Activated gamma-delta T cell treated with anti-CD3 and anti-CD28 coated beads, Interleukin-2, amount 50 U/mL, for 16 hours (primary cell): Measurements from ENCODE around the gene LSAMP.
"Not testable (repeated sequence)": the region's sequence is repeated elsewhere in the genome, so short reads cannot be mapped to it uniquely, and the experiment has no call there.

ENCODE experiments used
- DNase-seq: peaks from one replicate; pipeline ENCODE4 v3.0.0-alpha.2; 2020; ENCODE audit warnings: low read depth

The LSAMP gene

DNA sequence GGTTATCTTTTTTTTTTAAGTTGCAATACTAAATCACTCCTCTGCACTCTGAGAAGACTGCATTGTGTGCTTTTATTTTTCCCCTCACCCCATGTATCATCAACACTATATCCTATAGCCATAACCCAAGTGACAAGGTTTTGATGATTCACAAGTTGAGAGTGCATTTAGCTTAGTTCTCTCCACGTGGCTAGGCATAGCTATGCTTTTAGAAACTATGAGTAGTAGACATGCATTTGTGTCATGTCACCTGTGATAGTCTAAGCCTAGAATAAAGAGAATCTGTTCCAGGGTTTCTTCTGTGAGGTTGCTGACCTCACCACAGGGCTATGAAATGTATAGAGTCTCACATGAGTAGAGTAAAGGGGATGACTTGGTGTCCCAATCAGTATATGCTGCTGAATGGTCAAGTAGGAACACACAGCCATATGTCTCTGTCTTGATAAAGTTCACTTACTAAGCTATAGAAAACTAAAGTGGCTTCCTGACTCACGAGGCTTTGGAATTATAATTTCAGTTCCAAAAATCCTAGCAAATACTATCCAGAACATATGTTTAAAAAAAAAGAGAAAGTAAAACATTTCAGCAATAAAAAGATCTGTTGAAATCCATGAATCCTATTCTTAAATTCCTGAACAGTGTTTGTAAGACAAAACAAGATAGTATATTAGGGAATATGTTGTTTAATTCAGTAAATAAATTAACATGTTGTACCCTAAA, 206.3 kb downstream of the LSAMP start:
- no peak for DNase-seq

DNA sequence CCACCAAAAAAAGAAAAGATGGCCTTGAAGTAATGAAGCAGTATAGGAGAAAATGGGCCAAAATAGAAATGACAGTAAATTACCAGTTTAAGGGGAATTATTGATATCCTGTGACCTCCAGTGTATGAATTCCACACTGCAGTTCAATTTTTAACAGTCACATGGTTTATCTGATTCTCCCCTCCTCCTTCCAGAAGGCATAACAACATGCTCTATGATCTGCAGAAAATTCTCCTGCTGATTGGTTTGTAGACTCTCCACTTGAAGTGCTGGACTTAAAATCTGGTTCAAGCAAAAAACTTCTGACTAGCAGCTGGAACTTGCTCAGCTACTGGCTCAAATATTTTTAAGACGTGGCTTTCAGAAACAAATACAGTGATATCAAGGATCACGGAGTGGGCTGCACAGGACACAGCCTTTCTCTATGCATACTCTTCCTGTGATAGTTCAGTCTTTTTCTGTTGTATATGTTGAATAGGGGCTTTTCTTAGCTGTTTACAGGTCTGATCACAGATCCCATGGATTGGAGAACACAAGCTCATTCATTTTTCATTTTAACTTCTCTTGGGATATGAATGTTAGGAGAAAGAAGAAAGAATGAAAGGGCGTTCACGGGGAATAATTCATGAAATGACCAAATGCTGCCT, 211.5 kb downstream of the LSAMP start:
- DNase-seq: no peak

DNA sequence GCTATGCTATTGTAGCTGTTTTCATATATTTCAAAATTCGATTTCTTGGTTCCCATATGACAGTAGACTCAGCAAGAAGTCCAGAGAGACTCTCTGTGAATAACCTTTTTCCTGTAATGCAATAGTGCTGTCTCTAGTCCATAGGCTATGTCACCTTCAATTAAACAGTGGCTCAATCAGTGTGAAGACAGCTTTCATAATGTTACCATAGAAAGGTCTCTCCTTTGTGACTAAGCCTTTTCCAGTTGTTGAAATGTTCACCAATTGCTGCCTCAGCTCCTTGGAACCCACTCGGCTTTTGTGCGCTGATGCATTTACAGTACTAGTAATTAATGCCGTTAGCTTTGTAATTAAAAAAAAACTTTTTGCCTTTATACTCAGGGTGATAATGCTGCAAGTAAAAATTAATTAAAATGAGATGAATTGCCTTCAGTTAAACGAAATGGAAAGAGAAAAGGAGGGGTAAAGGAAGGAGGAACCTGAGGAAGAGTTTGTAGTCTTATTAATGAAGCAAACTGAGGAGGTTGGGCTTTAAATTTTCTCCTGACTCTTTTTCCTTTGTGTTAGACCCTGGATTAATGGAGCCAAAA, 214.8 kb downstream of the LSAMP start:
- no peak for DNase-seq

DNA sequence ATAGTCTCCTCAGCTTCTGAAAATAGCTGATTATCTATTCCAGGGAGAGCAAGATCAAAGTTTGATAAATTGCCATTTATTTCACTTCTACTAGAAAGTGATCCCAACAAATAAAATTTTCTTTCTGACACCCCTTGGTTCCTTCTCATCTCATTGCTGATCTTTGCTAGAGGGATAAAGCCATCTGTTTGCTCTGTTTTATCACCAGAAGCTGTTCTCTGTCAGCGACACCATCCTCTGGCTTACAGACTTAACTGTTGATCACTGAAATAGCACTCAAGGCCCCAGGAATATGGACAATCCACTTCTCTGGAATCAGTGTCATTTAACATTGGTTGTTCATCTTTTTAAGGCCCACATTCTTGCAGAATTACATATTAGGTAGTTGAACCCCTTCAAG, 219.0 kb downstream of the LSAMP start:
- no peak for DNase-seq

DNA sequence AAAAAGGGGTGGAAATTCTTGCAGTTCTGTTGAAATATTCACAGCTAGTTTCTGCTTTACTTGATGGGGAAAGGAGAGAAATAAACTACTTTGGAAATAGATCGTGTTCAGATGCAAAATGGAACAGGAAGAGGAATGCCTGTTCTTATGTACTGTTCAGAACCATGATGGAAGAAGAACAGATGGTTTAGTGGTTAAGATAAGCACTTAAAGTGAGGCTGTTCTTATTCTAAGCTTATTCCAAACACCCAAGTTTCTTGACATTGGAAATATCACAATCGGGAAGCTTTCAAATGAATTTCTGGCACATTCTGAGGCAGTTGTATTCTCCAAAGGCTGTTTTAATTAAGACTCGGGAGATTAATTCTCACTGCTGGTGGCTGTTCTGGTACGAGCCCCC, 228.5 kb downstream of the LSAMP start:
- DNase-seq: no peak

DNA sequence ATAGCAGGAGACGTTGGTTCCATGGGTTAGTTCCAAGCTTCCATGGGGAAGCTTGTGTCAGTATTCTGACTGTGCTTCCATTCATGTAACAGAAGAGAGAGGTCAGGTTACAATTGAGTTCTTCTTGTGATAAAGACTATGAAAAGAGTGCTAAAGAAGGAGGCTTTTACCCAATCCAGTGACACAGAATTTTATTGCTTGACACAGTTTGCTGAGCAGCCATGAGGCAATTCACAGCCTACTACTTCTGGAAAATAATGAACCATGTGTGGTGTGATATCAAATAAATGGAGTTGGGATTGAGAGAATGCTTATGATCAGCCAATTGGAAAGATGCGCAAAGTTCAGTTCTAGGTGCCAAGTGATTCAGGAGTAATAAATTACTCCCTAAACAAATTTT, 233.4 kb downstream of the LSAMP start:
- DNase-seq: no peak

DNA sequence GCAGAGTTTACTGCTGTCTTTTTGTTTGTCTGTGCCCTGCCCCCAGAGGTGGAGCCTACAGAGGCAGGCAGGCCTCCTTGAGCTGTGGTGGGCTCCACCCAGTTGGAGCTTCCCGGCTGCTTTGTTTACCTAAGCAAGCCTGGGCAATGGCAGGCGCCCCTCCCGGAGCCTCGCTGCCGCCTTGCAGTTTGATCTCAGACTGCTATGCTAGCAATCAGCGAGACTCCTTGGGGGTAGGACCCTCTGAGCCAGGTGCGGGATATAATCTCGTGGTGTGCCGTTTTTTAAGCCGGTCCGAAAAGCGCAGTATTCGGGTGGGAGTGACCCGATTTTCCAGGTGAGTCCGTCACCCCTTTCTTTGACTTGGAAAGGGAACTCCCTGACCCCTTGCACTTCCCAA, 236.5 kb downstream of the LSAMP start:
- DNase-seq: not testable (repeated sequence)

DNA sequence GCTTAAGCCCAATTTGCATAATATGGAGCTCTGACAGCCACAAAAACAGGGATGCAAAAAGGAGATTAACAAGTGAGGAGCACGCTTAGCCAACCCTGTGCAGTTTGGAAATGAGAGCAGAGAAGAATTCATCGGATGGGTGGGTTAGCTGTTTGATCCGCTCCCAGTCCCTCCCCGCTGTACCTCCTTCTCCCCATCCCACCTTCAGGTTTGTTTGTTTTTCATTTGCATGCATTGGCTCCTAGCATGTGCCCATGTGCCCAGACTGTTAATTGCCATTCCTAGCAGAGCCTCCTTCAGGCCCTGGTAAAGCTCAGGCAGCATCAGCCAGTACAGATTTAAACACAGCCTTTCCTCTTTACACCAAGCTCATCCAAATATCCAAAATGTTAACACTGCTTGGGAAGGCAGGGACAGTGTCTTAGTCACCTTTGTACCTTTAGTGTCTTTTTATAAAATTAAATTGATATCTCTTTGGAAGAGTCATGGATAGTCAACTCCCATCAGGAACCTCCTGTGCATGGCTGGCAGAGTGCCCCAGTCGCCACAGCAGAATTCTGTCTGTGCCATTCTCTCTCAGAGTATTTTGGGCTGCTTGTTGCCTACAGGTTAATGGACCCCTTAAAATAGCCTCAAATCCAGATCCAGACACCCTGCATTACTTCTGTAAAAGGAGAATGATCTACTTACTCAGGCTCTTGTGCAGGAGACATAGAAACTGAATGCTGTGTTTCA, 244.2 kb downstream of the LSAMP start:
- no peak for DNase-seq

DNA sequence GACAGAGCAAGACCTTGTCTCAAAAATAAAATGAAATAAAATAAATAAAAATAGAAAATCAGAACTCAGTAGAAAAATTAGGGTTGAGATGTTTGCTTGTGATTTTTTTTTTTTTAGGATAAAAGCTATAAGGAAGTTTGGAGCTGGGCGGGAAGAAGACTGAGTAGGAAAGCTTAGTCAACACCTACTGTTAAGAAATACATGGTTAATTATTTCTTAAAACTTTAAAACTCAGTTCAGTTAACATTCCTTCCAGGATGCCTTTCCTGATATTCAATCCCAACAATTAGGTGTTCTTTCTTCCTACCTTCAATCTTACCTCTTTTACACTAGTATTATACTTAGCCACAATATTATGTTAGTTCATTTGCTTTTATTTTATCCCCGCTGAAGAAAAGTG, 246.2 kb downstream of the LSAMP start:
- DNase-seq: no peak

DNA sequence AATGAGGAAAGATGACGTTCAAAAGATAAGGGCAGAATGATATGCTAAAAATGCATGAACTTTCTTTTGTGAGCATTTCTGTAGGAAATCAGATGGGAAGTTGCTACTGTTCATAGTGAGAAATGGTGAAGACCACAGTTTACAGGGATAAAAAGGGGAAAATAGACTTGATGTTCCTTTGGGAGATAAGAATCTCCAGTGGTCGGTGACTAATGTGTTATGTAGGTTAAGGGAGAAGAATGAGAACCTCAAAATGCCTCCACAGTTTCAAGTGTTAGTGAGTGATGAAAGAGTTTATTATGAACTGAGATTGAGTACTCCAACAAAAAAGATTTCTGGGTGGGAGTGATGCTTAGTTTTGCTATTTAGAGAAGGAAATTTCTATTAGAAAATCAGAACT, 247.2 kb downstream of the LSAMP start:
- DNase-seq: no peak

DNA sequence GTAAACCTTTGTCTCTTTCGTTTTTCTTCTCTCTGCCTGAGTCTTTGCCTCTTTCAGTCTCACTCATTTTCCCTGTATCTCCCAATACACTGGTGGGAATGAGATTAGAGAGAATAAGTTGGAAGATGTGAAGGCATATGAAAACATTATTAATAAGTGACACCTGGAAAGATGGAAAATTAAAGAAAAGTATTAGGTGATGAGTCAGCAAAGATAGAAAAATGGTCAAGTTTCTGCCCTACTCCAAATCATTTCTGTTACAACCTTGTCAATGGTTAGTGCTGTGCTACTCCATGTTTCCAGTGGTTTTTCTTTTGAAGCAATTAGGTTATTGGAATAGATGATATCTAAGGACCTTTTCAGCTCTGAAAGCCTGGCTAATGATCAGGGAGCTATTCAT, 252.8 kb downstream of the LSAMP start:
- no peak for DNase-seq

DNA sequence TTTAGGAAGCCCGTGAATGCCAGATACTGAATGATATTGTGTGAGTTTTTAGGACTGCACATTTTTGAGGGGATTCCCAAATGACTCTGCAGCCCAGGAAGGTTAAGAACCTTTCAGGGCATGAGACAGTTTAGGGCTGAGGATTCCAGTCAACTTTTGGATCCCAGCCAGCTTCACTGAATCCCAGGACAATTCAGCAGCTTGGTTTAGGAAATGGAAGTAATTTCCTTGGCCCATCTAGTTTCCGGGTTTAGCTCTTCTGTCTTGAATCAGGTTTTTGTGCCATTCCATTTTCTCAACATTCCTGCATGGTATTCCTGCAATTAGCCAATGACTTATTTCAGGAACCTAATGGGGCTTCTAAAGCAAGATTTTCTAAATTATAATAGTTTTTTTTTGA, 253.9 kb downstream of the LSAMP start:
- no peak for DNase-seq

DNA sequence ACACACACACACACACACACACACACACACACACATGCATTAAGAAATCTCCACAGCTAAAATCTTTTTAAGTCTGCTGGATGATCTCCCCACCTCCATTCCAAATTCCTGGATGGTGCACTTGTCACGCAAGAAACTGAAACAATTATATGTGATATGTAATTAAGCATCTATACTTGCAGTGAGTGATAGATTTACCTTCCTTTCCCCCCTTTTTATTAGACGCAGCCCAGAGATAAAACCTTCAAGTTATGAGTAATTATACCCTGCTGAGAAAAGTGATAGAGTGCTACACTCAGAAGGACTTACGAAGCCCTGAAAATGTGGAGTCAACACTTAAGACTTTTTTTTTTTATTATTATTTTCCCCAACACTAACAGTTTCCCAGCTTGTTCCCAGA, 255.2 kb downstream of the LSAMP start:
- DNase-seq: no peak

DNA sequence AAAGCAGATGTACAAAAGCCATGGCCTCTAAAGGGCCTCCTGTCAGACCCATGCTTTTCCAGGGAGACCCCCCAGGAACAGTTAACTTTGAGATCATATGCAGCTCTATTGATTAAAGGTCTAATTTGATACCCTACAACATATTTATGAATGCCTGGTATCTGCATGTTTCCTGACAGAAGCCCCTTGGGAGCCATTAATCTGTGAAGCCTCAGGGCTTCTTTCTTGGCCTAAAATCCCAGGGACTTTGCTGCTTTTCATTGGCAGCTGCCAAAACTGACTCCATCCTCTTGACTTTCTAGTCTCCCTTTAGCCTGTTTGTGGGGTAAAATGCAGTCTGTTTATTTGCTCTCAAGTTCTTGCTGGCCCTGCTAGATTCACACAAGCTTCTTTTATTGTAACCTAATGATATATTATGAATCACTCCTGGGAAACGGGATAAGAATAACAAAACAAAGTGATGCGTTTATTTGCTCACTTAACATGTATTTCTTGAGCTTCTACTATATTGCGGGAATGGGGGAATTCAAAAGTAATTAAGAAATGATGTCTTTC, 257.0 kb downstream of the LSAMP start:
- no peak for DNase-seq

DNA sequence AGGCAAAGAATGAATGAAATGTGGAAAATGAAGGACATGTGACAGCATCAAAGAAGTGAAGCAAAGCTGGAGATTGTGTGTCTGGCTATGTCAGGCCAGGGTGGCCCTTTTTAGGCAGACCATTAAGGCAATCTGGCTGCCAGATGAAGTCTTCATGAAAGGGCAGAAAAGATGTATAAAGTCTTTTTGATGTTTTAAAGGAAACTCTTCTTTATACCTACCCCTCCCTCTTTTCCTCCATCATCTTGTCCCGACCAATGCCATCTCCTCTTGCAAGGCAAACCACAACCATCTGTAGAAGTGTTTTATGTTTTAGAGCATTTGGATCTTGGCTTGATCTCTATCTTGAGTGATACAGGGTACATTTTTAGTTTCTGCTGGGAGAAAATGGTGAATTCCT, 259.2 kb downstream of the LSAMP start:
- no peak for DNase-seq

DNA sequence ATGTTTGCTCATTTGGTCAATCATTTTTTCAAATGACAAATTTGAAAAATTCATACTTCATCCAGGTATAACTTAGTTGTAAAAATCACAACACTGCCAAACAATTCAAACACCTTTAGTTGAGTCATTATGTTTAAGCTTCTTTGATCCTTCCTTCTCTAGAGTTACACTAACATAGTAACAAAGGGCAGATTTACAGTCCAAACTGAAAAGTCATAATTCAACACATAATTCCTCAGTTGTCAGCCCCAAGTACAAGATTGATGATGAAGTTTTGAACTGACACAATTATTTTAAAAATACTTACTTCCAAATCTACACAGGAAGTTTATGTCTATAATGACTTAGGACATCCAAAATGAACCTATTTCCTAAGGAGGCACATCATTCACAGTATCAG, 264.1 kb downstream of the LSAMP start:
- no peak for DNase-seq

DNA sequence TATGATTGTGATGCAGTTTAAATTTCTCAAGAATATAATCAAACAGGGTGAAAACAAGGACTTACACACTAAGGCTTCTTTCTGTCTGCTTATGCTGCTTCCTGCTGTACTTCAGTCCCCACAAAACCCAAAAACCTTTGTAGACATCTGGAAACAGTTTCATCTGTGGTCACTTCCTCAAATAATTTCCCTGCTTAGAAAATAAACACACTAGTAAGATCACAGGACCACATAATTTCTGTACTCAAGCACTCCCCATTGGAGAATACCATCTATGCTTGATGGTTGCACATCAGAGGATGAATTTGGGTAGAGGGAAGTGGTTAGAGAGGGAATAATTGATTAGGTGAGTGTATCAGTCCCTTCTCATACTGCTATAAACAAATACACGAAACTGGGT, 266.2 kb downstream of the LSAMP start:
- DNase-seq: no peak

DNA sequence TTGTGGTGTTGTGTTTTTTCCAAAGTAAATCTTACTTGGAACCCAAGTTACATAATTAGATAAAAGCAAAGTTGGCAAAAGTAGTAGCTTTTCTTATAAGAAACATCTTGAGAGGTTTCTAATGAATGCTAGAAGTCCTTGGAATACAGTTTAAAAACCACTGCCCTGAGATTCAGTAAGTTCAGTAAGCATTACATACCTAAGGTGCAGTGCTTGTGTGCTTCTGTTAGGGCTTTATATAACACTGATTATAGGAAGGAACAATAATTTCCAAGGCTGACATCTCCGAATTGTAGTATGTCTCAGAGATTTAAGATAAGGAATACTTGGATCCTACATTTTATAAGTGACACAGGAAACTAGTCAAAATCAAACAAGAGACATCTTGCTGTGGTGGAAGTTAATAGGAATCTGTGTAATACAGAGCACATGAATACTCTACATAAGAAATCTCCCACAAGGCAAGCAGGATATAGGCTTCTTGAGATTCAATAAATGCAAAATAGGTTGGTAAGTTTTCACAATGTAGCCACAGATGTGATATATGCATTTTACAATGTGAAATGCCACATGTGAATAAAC, 268.2 kb downstream of the LSAMP start:
- no peak for DNase-seq

DNA sequence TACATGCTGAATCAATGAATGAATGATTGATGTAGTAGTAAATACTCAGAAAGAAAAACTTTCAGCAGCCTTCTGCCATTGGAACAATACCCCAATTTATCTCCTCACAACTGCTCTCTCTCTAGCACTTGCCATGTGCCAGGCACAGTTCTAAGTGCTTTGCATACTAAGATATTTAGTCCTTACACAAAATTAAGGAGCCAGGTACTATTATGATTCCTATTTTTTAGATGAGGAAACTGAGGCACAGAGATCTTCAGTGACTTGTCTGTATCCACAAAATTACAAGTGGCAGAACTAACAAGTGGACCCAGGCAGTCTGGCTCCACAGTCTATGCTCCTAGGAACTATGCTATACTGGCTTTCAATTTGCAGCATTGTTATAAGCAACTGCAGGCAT, 279.2 kb downstream of the LSAMP start:
- no peak for DNase-seq

DNA sequence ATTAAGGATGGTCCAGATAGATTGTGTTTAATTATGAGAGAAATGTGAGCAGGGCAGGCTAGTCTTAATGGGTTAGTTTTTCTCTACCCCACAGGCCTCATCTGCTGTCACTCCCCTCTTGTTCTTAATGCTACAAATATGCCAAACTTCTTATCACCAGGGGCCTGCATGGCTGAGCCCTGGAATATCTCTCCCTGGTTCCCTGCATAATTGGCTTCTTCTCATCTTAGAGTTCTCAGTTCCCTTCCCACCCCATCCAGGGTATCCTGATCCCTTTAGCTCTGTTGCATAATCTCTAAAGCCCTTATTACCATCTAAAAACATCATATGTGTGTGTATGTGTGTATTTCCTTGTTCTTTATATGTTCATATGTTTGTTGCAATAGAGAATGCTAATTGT, 279.6 kb downstream of the LSAMP start:
- no peak for DNase-seq

DNA sequence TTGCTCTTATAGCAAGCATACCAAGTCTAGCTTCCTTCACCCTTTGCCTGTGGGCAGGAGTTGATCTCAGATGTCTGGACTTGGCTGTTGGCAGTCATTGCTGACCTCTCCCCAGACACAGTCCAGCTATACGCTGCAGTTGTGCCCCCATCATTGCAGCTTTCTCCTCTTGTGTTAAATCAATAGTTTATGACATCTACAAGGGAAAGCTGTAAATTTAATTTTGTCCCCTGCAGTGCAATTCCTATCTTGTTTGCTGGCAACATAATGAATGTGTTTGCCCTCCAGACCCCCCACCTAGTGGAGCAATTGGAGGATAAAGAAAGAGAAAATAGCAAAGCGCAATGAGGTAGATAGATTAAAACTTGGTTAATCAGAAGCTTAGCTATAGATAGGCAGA, 280.2 kb downstream of the LSAMP start:
- DNase-seq: no peak

DNA sequence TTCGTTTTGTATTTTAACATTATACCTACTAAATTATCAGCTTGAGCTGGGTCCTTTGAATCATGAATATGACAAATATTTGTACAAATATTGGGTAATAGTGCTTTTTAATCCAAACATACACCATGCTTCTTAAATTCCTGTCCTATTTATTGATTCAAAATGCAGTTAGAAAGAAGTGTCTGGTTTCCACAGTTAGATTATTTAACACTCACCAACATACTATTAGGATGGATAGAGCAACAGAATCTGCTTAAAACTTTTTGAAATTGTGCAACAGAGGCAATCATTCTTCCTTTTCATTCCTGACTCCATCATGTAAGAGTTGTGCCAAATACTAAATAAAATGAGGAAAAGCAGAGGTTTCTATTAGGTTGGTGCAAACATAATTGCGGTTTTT, 281.2 kb downstream of the LSAMP start:
- no peak for DNase-seq
